Choroid plexus epithelial cell (primary cell): ENCODE measurements around the gene MSN.
A peak's percentile ranks its signal among the peaks of the same experiment; 100 is the strongest.

ENCODE experiments used
- DNase-seq: peaks from one replicate; pipeline ENCODE4 v3.0.0-alpha.2; 2010; ENCODE audit warnings: low read depth
- H3K4me3 ChIP-seq: 2 replicates; pipeline ENCODE4 v1.5.1; 2011; ENCODE audit warnings: low read depth, mild to moderate bottlenecking, control low read depth, low read length, moderate library complexity
- CTCF ChIP-seq: conservative IDR thresholded peaks from 2 replicates; pipeline ENCODE4 v1.5.1; 2011; ENCODE audit warnings: low read depth, mild to moderate bottlenecking, control low read depth, inconsistent platforms, low read length, moderate library complexity

The MSN gene

DNA sequence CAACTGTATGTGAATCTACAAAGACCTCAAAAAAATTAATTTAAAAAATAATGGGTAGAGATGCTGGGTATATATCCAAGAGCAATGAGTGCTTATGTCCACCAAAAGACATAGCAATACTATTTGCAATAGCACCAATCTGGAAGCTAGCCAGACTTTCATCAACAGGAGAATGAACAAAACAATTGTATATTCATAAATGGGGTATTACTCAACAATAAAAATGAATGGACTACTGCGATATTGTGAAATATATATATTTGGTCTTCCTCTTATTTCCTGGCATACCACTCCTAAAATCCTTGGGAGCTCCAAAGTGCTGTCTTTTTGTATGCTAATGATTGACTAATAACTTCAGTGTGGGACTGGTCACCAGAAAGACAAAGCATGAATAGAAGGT, 77.5 kb downstream of the MSN start:
- no peak overlapping the region for H3K4me3 ChIP-seq
- no peak for TF ChIP-seq CTCF
- peak; percentile 37 for DNase-seq

GRCh38 chrX:65745427-65745826, 78.0 kb downstream of the MSN start:
- TF ChIP-seq CTCF: no peak
- no peak for DNase-seq
- no peak overlapping the region for H3K4me3 ChIP-seq

- peak; percentile 22 for DNase-seq
- peak; percentile 41 for TF ChIP-seq CTCF
- no peak overlapping the region for H3K4me3 ChIP-seq
Measured at GRCh38 chrX:65745992-65746391, 78.5 kb downstream of the MSN start.

GRCh38 chrX:65750674-65751469, 83.4 kb downstream of the MSN start:
- no peak overlapping the region for H3K4me3 ChIP-seq
- no peak for DNase-seq
- TF ChIP-seq CTCF: no peak

- H3K4me3 ChIP-seq: no peak overlapping the region
- TF ChIP-seq CTCF: no peak
- DNase-seq: no peak
Measured at GRCh38 chrX:65751519-65751918, 84.1 kb downstream of the MSN start.

DNA sequence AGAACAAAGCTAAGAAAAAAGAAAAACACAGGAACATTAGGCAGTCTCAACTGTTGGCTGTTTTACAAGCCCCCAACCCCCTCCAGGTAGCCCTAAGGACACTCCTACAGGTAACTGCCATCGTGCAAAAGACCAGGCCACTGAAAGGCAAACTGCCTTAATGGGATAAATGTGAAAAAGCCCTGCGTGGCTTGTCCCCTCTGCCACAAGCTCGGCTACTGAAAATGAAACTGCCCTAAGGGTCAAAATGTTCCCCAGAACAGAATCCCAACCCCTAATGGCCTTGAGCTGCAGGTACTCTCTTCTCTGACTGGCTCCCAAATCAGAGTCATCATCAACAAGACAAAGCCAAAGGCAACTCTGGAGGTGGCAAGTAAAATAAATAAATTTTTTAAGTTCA, 84.8 kb downstream of the MSN start:
- DNase-seq: no peak
- no peak for TF ChIP-seq CTCF
- no peak overlapping the region for H3K4me3 ChIP-seq

DNA sequence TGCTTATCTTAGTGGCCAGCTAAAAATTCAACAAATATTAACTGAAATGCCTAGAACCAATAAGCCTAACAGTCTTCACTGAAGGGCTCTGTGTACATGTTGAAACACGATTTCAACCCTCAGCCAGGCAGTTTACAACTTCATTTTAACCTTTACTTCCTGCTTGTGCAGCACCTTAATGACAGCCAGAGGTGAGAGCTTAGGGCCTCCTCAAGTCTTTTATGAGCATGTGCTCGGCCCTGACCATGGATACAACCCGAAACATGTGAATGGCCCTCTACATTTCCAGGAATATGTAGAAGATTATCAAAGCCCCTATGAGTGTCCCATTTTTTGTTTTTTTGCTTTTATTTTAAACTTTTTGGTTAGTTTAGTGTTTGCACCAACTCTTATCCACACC, 88.3 kb downstream of the MSN start:
- H3K4me3 ChIP-seq: no peak overlapping the region
- DNase-seq: no peak

More for the DNA sequence above, 88.3 kb downstream of the MSN start:
- no peak for TF ChIP-seq CTCF
